Peyer's patch (tissue), 4 donors: ENCODE results near the gene IKZF2.

Experiments
- POLR2A ChIP-seq, 2 donors: fragments of 450-650 bp; IDR thresholded peaks; one replicate each; pipeline ENCODE4 v1.5.1; 2017; ENCODE audit warnings: antibody characterized with exemption in 2 of 2, mild to moderate bottlenecking in 2 of 2, moderate library complexity in 2 of 2
- TF ChIP-seq, protein P1 (sequence below), 6 experiments: fragments of 450-650 bp in 4 of 6; fragments of 200-600 bp in 2 of 6; sonication (generic) in 1 of 6; IDR thresholded peaks; one replicate each; pipeline ENCODE4 v1.5.1; 2017 to 2019; ENCODE audit warnings: antibody characterized with exemption in 6 of 6, mild to moderate bottlenecking in 3 of 6, moderate library complexity in 1 of 6

DNA sequence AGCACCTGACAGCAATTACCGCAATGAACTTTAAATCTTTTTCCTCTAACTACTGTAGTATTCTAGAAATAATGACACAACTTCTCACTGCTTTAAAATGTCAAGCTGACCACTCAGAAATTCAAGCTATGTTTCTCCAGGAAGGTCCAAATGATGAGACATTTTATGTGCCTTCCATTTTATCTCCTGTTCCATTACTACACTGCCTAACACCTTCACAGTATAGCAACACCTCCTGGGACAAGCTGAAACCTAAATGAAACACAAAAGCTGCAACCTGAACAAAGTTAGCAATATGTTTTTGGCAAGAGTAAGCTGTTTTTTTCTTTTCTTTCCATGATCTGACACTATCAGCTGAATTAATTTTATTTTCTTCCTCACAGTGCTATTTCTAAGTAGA, 81.9 kb downstream of the IKZF2 start:
- TF ChIP-seq POLR2A (IDR thresholded peaks at IDR 0.05), result no peak
- TF ChIP-seq, protein P1, sequence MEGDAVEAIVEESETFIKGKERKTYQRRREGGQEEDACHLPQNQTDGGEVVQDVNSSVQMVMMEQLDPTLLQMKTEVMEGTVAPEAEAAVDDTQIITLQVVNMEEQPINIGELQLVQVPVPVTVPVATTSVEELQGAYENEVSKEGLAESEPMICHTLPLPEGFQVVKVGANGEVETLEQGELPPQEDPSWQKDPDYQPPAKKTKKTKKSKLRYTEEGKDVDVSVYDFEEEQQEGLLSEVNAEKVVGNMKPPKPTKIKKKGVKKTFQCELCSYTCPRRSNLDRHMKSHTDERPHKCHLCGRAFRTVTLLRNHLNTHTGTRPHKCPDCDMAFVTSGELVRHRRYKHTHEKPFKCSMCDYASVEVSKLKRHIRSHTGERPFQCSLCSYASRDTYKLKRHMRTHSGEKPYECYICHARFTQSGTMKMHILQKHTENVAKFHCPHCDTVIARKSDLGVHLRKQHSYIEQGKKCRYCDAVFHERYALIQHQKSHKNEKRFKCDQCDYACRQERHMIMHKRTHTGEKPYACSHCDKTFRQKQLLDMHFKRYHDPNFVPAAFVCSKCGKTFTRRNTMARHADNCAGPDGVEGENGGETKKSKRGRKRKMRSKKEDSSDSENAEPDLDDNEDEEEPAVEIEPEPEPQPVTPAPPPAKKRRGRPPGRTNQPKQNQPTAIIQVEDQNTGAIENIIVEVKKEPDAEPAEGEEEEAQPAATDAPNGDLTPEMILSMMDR (IDR thresholded peaks at IDR 0.05), result no peak
